ENCODE data around the gene MYH11.
"Not testable (repeated sequence)": the region's sequence is repeated elsewhere in the genome, so short reads cannot be mapped to it uniquely, and the experiment has no call there.

MYH11 gene

GRCh38 chr16:15849209-15849981 lies 7.4 kb downstream of the MYH11 start:
- Histone ChIP-seq H3K27me3 (ENCODE audit: low read depth, low read length) (peaks cover 20% of the 10 kb centered on the region), H3K79me2 (ENCODE audit: low read length) (no peaks in the 10 kb centered on the region), H3K9me3 (ENCODE audit: insufficient read depth, low read length) (no peaks in the 10 kb centered on the region), H4K20me1 (ENCODE audit: insufficient read depth, low read length) (no peaks in the 10 kb centered on the region), H2AFZ (ENCODE audit: low read depth, low read length) (no peak overlapping the region), H3K4me1 (ENCODE audit: low read length) (no peaks in the 10 kb centered on the region), H3K4me2 (ENCODE audit: low read length) (no peak overlapping the region), H3K9ac (ENCODE audit: low read length) (no peak overlapping the region), H3K36me3 (replicated peaks; ENCODE audit: low read depth, low read length) (no peaks in the 10 kb centered on the region), H3K27ac (ENCODE audit: low read length) (no peak overlapping the region), H3K4me3 (ENCODE audit: low read length) (no peak overlapping the region)
- TF ChIP-seq EZH2phosphoT487 (IDR thresholded peaks at IDR 0.05; ENCODE audit: low read depth) (no peak), CTCF (IDR thresholded peaks at IDR 0.05; ENCODE audit: low read depth, low read length) (no peak)

GRCh38 chr16:15847611-15848175 lies 9.1 kb downstream of the MYH11 start:
- H3K27me3 ChIP-seq (ENCODE audit: low read depth, low read length), result 0 out of 2 replicates have a peak, but pooled peaks cover 16% of the 10 kb centered on the region
- no peaks in the 10 kb centered on the region for H4K20me1 ChIP-seq (ENCODE audit: insufficient read depth, low read length)
- no peak overlapping the region for H3K27ac ChIP-seq (ENCODE audit: low read length)
- no peak overlapping the region for H3K4me3 ChIP-seq (ENCODE audit: low read length)
- H3K9me3 ChIP-seq (ENCODE audit: insufficient read depth, low read length), result no peaks in the 10 kb centered on the region
- no peaks in the 10 kb centered on the region for H3K4me1 ChIP-seq (ENCODE audit: low read length)
- no peak overlapping the region for H3K9ac ChIP-seq (ENCODE audit: low read length)
- TF ChIP-seq EZH2phosphoT487 (IDR thresholded peaks at IDR 0.05; ENCODE audit: low read depth) (no peak), CTCF (IDR thresholded peaks at IDR 0.05; ENCODE audit: low read depth, low read length) (no peak)
- H2AFZ ChIP-seq (ENCODE audit: low read depth, low read length), result no peak overlapping the region
- H3K79me2 ChIP-seq (ENCODE audit: low read length), result no peaks in the 10 kb centered on the region
- no peak overlapping the region for H3K4me2 ChIP-seq (ENCODE audit: low read length)
- H3K36me3 ChIP-seq (replicated peaks; ENCODE audit: low read depth, low read length), result no peaks in the 10 kb centered on the region

- Histone ChIP-seq H4K20me1 (ENCODE audit: insufficient read depth, low read length) (no peaks in the 10 kb centered on the region), H3K4me3 (ENCODE audit: low read length) (no peak overlapping the region), H3K9ac (ENCODE audit: low read length) (no peak overlapping the region), H3K4me1 (ENCODE audit: low read length) (no peaks in the 10 kb centered on the region), H3K9me3 (ENCODE audit: insufficient read depth, low read length) (no peaks in the 10 kb centered on the region), H3K79me2 (ENCODE audit: low read length) (no peaks in the 10 kb centered on the region), H2AFZ (ENCODE audit: low read depth, low read length) (no peak overlapping the region), H3K4me2 (ENCODE audit: low read length) (no peak overlapping the region), H3K36me3 (replicated peaks; ENCODE audit: low read depth, low read length) (no peaks in the 10 kb centered on the region), H3K27ac (ENCODE audit: low read length) (no peak overlapping the region), H3K27me3 (ENCODE audit: low read depth, low read length) (0 out of 2 replicates have a peak, but pooled peaks cover 11% of the 10 kb centered on the region)
- TF ChIP-seq EZH2phosphoT487 (IDR thresholded peaks at IDR 0.05; ENCODE audit: low read depth), result no peak
- TF ChIP-seq CTCF (IDR thresholded peaks at IDR 0.05; ENCODE audit: low read depth, low read length), result no peak
These were observed 10.3 kb downstream of the MYH11 start for GRCh38 chr16:15846510-15846909.

- Histone ChIP-seq H3K27me3 (ENCODE audit: low read depth, low read length) (0 out of 2 replicates have a peak, but pooled peaks cover 16% of the 10 kb centered on the region), H3K4me1 (ENCODE audit: low read length) (no peaks in the 10 kb centered on the region), H3K4me3 (ENCODE audit: low read length) (no peak overlapping the region), H3K4me2 (ENCODE audit: low read length) (no peak overlapping the region), H3K9me3 (ENCODE audit: insufficient read depth, low read length) (no peaks in the 10 kb centered on the region), H3K79me2 (ENCODE audit: low read length) (no peaks in the 10 kb centered on the region), H4K20me1 (ENCODE audit: insufficient read depth, low read length) (no peaks in the 10 kb centered on the region), H3K36me3 (replicated peaks; ENCODE audit: low read depth, low read length) (no peaks in the 10 kb centered on the region), H3K9ac (ENCODE audit: low read length) (no peak overlapping the region), H3K27ac (ENCODE audit: low read length) (no peak overlapping the region), H2AFZ (ENCODE audit: low read depth, low read length) (no peak overlapping the region)
- TF ChIP-seq CTCF (IDR thresholded peaks at IDR 0.05; ENCODE audit: low read depth, low read length) (no peak), EZH2phosphoT487 (IDR thresholded peaks at IDR 0.05; ENCODE audit: low read depth) (no peak)
These were observed 13.1 kb downstream of the MYH11 start for GRCh38 chr16:15843635-15844279.

- H4K20me1 ChIP-seq (ENCODE audit: insufficient read depth, low read length); H3K27me3 ChIP-seq (ENCODE audit: low read depth, low read length); H3K36me3 ChIP-seq (replicated peaks; ENCODE audit: low read depth, low read length); H3K9ac ChIP-seq (ENCODE audit: low read length); H3K9me3 ChIP-seq (ENCODE audit: insufficient read depth, low read length); H3K79me2 ChIP-seq (ENCODE audit: low read length); H3K27ac ChIP-seq (ENCODE audit: low read length); H2AFZ ChIP-seq (ENCODE audit: low read depth, low read length); H3K4me3 ChIP-seq (ENCODE audit: low read length); H3K4me2 ChIP-seq (ENCODE audit: low read length): not testable (repeated sequence)
- peaks cover 10% of the 10 kb centered on the region for H3K4me1 ChIP-seq (ENCODE audit: low read length)
These were observed 17.6 kb downstream of the MYH11 start for GRCh38 chr16:15839204-15839603.
